Left renal cortex interstitium (tissue), 4 donors: Measurements from ENCODE around the gene ACOXL. TPM values are rescaled to one million over a fixed set of nuclear protein-coding genes. Genes with fewer than 3 reads are reported as not detected.
"Not testable (repeated sequence)": the region's sequence is repeated elsewhere in the genome, so short reads cannot be mapped to it uniquely, and the experiment has no call there.

ENCODE experiments used
- DNase-seq, 4 donors: peaks; one replicate each; pipeline ENCODE4 v3.0.0-alpha.2; 2013; ENCODE audit warnings: low read depth in 4 of 4, low spot score in 2 of 4, missing footprints in 1 of 4
- polyA plus RNA-seq, 4 donors: library from polyadenylated mRNA; unstranded; fragments of 120-200 nt; gene quantifications; one replicate each; pipeline ENCODE4 v1.2.1, GENCODE V29; 2013; ENCODE audit not compliant: insufficient read length in 4 of 4

Gene ACOXL
- polyA plus RNA-seq, 4 donors = 0.43 to 1.2 (median 0.76) TPM

DNA sequence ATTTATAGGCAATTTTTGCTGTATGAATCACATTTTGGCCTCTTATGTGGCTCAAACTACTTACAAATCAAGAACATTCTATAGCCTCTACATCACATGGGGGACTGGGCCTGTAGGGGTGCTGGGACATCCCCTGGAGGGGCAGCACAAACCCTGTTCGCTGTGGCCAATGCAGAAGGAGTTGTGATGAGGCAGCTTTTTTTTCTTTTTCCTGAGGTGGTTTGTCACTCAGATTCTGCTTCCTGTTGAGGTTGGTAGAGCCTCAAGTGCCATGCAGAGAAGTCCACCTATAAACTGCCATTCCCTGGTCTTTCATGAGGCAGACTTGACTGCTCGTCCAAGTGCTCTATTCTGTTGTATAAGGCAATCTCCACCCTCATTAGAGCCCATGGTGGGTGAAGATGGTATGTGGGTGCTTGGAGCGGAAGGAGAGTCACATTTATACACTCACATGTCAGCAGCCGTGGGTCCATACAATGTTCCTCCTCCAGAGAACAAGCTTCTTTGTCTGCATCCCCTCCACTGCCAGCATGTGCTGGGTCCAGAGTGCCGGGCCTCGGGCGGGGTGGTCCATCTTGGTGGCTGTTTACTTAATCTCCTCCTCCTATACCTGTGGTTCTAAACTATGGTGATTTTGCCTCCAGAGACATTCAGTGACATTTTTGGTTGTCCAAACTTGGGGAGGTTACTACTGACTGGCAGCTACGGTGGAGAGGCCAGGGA is 120.3 kb downstream of the ACOXL start:
- no peak for DNase-seq

DNA sequence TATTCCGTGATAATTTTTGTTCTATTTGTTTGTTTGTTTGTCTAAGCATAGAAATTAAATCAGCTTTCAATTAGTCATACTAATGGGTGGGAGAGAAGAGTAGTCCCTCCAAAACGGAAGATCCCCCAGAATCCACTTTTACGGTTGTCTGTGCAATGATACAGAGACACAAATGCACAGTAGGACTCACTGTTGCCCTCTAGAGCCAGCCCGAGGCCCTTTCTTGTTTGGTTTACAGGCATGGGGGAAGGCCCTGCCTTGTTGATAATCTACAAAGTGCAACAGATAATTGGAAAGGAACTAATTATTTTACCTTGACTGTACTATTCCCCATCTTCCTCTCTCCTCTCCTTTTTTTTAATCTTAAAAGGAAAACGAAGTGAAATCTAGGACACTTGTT is 121.1 kb downstream of the ACOXL start:
- DNase-seq = no peak

DNA sequence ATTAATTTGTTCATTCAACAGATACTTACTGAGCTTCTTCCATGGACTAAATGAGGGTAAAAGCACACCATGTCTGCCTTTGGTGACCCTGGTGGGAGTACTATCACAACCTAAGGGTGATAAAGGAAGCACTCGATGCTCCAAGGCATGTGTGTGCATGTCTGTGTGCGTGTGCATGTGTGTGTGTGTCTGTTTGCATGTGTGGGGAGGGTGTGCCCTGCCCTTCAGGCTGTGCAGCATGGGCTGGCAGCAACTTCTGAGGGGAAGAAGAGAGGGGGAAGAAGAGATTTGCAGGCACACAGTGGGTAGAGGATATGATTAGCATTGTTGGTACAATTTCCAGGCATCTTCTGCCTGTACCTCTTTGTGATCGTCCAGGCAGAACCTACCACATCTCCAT is 121.6 kb downstream of the ACOXL start:
- DNase-seq = no peak

DNA sequence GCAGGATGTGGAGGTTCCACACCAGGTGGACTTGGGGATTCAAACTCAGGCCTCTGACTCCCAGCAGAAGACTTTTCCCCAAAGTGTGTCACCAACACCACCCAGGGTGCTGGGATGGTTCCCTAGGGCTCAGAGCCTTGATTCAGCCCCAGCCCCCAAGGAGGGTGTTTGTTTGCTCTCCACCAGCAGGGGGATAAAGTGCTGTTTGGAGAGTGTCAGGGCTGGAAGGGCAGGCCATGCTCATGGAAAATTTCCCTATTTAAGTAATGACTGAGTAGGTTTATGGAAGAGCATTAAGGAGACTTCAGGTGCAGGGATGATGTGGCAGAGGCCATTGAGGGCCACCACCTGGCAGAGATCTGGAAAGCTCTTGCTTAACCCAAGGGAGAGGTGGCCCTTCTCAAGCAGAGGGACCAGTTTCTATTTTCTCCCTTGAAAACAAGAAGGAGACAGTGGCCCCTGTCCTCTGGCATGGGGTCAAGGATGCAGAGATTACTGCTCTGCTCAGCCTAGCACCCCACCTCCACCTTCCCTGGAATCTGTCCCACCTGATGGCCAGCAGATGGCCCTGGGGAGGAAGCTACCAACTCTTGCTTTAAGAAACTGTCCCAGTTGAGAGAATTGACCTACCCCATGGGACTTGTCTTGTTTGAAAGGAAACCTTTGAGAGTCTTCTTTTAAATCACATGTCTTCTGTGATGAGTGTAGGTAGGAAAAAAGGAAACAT is 122.1 kb downstream of the ACOXL start:
- no peak for DNase-seq

DNA sequence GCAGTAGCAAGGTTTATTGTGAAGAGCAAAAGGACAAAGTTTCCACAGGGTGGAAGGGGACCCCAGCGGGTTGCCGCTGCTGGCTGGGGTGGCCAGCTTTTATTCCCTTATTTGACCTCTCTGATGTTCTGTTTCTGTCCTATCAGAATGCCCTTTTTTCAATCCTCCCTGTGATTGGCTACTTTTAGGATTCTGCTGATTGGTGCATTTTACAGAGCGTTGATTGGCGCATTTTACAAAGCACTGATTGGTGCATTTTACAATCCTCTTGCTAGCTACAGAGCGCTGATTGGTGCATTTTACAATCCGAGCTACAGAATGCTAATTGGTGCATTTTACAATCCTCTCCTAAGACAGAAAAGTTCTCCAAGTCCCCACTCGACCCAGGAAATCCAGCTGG is 123.5 kb downstream of the ACOXL start:
- DNase-seq = not testable (repeated sequence)

DNA sequence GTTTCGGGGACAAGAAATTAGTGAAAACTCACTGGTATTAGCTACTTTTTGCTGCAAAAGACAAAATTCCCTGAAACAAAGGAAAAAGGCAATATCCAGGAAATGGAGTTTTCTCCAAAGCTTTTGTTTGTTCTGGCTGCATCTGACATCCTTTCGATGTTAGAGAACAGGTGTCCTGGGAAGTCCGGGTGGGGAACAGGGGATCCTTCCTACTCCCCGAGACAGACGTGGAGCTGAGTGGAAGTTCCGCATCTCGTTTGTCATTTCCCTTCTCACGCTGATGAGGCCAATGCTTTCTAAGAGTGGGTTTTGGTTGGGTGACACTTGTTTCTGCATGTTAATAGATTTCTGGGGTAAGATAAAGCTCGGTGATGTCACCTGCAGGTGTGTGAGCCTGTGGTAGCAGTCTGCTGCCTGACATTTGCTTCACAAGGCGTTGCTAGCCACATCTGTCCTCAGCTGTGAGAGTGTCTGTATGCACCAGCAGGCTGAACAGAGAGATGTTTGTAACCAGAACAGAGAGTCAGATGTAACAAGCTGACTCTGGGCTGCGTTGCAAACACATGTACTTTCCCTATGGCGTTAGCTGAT is 125.9 kb downstream of the ACOXL start:
- no peak for DNase-seq

DNA sequence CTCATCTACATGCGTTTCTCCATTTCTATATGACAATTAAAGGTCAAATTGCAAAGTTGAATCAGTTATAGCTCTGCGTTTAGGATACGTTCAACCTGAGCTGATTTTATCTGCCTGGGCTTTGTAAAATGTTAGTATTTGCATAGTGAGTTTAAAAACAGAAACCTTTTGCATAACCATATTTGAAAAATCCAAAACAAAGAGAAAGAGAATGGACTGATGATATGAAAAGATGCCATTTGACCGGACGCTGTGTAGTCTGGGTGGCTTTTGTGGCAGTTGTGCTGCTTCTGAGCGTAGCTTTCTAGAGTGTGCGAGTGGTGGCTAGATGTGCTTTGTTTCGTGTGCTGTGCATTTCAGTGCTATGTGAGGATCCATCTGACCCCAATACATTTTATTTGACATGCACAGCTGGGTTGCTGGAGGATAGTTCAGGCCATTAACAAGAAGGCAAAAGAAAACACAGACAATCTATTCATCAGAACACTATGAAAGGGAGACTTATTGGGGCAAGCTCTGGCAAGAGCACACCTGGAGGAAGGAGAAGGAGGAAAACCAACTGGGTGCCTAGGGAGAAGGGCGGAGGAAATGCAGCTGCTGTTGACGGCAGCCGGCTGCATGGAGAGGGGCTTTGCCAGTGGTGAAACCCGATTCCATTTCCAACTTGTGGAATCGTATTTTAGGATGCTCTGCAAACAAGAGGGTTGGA is 126.8 kb downstream of the ACOXL start:
- no peak for DNase-seq

DNA sequence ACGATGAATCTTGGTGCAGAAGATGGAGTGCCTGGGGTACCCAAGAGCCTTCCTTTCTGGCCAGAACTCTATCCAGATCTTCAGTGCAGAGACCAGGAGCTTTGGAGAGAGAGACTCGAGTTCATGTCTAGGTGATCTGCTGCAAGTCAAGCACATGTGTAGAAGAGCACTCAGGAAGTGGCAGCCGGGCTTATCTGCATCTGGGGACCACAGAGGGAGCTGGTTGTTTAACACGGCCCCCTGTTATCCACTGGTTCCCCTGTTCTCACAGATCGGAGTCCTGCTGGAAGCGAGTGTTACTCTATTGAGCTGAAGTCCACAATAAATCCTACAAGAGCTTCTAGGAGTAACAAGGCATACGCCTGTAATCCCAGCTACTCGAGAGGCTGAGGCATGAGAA is 128.3 kb downstream of the ACOXL start:
- no peak for DNase-seq

DNA sequence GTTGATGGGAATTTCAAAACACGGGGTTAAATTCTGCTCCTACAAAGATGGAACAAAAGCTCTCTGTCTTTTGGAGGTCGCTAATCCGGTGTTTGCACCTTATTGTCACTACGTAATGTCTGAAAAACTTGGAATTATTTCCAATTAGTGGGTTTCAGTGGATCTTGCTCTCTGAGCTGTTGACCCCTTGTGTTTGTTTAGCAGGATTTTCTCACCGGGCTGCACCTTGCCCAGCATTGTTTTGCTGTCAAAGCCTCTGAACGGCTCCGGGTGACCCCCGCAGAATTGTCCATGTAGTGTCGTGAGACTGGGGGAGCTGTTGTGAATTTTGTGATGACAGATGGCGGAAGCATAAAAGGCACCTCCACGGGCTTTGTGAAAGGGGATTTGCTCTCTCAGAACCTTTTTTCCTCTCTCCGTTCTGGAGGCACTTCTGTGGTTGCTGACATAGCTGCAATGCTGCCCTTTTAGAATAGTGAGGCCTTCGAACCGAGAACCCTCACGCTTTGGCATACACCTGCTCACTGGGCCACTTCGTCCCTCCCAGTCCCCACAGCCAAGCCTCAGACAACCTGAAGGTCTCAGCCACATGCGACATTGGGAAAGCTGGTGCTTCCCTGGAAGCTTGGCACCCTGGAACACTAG is 129.4 kb downstream of the ACOXL start:
- no peak for DNase-seq

DNA sequence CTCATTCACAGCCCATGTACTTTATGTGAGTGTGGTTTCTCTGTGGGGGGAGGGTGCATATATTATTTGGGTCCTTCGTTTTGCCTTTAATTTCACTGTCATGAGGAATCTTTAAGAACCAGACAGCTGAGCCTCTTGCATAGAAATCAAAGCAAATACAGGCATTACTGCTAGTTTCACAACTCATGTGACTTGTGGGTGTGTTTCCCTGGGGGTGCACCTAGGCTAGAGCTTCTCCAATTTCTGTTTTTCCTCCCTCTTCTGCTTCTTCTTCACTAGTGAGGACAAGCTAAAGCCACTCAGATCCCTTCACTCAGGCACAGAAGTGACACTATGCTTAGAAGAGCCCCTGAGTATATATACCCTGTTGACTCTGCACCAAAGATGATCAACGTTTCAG is 131.4 kb downstream of the ACOXL start:
- DNase-seq = no peak

DNA sequence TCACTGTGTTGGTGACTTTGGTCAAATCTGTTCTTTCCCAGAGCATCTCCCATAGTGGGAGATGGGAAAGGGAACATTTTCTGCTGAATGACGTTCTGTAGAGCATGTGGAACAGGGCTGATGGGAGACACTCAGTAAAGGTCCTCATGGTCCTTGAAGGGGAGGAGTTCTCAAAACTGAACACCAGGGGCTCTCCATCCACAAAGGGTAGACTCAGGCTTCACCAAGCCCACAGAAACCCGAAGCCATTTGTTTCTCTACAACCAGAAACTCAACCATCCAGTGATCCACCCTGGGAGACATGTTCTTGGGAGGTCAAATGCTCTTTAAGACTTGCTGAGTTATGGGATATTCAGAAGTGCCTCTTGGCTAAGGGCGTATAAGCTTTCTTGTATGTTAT is 131.8 kb downstream of the ACOXL start:
- DNase-seq = no peak

DNA sequence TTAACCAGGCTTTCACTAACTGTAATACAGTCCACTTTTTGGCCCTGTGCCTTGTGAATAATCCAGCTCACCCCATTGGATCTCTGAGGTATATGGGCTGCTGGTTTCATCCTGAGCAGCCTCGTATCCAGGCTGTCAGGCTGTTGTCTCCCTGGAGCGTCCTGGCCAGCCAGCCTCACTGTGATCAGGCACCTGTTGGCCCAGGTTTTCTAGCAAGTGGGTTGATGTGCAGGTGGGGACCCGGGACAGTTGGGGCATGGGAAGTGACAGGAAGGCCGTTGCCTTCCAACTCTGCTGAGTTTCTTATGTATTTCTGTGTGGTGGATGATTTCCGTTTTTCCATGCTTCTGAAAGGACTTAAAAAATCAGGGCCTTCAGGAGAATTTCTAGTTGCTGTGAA is 132.4 kb downstream of the ACOXL start:
- DNase-seq = no peak

DNA sequence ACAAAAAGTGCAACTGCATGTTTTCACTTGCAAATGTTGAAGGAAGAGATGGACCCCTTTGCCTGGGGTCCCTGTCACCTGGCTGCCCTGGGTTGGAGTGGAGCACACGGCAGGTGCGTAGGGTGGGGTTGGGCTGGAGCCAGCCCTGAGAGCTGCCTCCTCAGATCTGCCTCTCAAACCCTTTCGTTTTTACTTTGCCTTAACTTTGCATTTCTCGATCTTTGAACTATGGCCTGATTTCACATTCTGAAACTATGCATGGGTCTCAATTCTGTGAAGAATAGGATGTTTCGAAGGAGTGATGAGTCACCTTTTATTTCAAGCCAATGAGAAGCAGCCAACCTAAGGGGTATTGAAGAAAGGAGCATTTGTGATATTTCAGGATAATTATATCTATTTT is 132.8 kb downstream of the ACOXL start:
- no peak for DNase-seq

DNA sequence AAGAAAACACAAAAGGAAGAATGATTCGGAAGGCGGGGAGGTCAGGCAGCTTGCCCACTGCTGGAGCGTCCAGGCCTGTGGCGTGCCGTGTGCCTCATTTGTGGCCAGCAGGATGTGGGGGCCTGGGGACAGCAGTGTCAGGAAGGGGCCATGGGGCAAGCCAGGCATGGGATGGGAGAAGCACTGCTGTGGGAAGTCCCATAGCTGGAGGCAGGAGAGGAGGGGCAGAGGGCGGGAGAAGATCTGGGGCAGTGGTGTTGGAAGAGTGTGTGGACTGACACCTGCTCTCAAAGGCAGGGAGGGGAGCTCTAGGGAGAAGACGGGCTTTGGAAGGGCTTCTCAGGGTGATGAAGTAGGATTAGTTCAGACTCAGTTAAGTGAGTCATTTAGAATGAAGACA is 133.7 kb downstream of the ACOXL start:
- DNase-seq = no peak

DNA sequence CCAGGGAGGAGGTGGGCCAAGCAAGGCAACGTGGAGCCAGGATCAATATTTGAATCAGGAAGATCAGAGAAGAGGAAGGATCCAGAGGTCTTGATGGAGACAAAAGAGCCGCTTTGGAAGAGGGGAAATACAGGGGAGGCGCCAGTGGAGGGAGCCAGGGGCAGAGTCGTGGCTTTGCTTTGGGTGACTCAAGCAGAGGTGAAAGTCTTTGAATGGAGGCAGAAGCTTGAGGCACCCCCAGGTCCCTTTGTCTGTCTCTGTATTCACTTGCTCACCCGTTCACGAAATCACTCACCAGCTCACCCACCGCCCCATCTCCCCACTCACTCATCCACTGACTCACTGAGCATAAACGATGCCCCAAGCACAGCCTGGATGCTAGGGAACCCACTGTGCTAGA is 134.1 kb downstream of the ACOXL start:
- DNase-seq = no peak

DNA sequence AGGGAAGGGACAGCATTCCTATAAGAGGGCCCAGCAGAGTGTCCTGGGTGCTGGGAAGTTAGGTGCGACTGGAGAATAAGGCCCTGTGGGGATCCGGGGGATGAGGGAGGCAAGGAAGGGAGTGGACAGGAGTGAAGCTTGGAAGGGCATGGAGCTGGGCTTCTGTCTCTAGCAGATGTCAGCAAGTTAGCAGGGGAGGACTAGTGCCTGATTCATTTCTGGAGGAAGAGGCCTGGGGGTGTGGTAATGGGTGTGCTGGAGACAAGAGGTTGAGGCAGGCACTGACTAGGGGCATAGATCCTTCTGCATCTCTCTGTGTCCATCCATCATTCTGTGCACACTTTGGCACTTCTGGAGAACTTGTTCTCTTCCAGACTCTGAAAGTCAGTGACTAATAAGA is 134.7 kb downstream of the ACOXL start:
- no peak for DNase-seq

DNA sequence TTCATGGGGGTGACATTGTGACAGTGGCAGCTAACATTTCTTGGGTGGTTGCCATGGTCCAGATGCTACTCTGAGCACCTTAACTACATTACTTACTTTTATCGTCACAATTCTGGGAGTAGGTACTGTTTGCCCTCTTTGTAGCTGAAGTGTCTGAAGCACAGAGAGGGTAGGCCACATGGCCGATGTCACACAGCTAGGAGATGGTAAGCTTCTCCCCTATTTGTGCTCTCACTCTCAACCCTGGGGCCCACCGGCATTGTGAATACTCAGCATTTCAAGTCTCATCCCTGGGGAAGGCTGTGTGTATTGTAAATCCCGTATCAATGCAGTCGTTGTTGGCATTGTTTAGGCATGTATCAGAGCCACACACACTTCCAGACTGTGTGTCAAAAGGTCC is 136.6 kb downstream of the ACOXL start:
- no peak for DNase-seq

DNA sequence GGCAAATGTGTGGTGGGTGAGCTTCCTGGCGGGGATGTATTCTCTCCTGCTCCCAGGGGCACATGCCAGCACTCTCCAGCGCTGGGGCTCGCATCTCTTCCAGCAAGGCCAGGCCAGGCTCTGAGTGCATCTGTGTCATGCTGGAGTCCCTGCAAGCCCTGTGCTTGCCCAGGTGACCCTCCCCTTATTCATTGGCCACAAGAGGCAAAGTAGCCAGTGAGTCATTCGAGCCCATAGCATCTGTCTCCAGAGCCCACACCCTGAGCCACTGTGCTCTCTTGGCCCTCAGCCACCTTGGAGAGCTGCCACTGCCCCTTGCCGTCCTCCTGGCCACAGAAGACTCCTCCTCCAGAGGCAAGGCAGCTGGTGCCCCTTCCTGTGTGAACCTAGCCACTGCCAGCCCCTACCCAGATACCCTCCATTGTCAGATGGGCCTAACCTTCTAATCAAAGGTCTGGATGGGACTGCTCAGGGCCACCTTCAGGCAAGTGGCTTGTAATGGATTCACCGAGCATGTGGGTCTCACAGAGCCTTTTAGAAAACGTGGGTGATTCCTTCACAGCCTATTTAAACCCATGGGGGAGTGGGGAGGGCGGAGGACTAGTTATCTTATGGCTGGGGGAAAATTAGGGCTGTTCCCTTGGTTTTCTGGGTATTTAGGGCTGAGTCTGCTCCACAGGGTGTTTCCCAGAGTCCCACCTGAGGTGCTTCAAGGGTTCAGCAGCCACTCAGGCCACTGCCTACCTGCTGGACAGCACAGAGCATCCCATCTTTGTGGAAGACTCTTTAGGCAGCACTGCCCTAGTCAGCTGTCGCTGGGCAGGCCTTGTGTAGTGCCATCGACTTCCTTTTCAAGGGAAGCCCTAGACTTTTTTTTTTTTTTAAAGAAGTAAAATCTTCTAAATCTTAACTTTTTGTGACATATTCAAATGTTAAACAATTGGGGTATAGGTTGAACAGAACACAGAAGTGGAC is 137.4 kb downstream of the ACOXL start:
- DNase-seq = no peak

DNA sequence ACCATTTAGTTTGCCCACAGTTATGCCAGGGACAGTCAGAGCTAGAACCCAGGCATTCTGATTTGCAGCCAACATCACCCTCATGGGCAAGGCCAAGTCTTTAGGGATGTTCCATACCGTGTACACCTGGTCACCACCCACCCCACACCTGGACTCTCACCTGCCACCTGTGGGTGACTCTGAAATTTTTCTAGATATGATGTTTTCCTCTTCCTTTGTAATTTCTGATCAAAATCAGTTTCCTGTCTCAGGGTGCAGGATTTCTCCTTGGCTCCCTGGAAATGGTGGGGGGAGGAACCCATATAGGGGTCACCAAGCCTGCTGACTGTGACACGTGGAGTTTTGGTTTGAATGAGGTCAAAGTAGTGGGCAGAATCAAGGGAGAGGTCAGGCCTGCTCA is 138.2 kb downstream of the ACOXL start:
- DNase-seq = no peak

DNA sequence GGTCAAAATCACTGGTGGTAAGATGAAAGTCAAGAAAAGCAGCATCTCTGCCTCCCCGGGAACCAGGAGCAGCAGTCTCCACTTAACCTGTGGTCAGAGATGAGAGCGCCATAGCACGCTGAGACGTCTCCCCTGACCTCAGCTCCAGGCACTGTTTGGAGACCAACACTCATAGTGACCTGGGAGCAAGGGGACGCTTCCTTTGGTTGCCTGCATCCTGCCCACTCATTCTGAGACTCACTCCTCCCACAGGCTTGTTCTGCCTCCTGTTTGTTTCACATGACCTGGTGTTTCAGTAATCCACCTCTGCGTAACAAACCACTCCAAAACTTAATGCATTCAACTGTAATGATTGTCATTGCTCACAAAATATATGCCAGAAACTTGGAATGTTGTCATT is 139.3 kb downstream of the ACOXL start:
- no peak for DNase-seq
